Sigmoid colon (tissue), 7 donors: ENCODE results near the gene CREBZF. TPM values are rescaled to one million over a fixed set of nuclear protein-coding genes. Genes with fewer than 3 reads are reported as not detected.

Source experiments
- DNase-seq: peaks from one replicate; pipeline ENCODE4 v3.0.0-alpha.2; 2019
- H3K27ac ChIP-seq, 4 donors: fragments of 200-600 bp; sonication (generic); one replicate each; pipeline ENCODE4 v1.5.1; 2016 to 2019; ENCODE audit warnings: mild to moderate bottlenecking in 1 of 4
- H3K27me3 ChIP-seq, 3 donors: fragments of 200-600 bp; sonication (generic); one replicate each; pipeline ENCODE4 v1.5.1; 2019; ENCODE audit warnings: mild to moderate bottlenecking in 1 of 3
- H3K36me3 ChIP-seq, 4 donors: fragments of 200-600 bp; sonication (generic); one replicate each; pipeline ENCODE4 v1.5.1; 2016 to 2019
- H3K4me1 ChIP-seq, 4 donors: fragments of 200-600 bp; sonication (generic); one replicate each; pipeline ENCODE4 v1.5.1; 2017 to 2019
- H3K4me3 ChIP-seq, 4 donors: fragments of 200-600 bp; sonication (generic); one replicate each; pipeline ENCODE4 v1.5.1; 2017 to 2019; ENCODE audit warnings: mild to moderate bottlenecking in 2 of 4, moderate library complexity in 1 of 4
- H3K9me3 ChIP-seq, 4 donors: fragments of 200-600 bp in 3 of 4; sonication (generic) in 3 of 4; one replicate each; pipeline versions ENCODE4 v1.5.1 to v1.6.1; 2013 to 2019
- CTCF ChIP-seq, 4 experiments: fragments of 450-650 bp in 3 of 4; fragments of 200-600 bp in 1 of 4; IDR thresholded peaks; one replicate each; pipeline ENCODE4 v1.5.1; 2016 to 2019; ENCODE audit warnings: antibody characterized with exemption in 4 of 4, mild to moderate bottlenecking in 3 of 4, moderate library complexity in 2 of 4
- EP300 ChIP-seq, 4 donors: sonication (generic); formaldehyde crosslinking; IDR thresholded peaks; one replicate each; pipeline ENCODE4 v1.6.1; 2017; ENCODE audit warnings: antibody characterized with exemption in 4 of 4
- POLR2A ChIP-seq, 2 donors: fragments of 450-650 bp; IDR thresholded peaks; one replicate each; pipeline ENCODE4 v1.6.1; 2016; ENCODE audit warnings: antibody characterized with exemption in 2 of 2, mild to moderate bottlenecking in 2 of 2, moderate library complexity in 2 of 2
- POLR2AphosphoS5 ChIP-seq, 4 donors: sonication (generic); formaldehyde crosslinking; IDR thresholded peaks; one replicate each; pipeline ENCODE4 v1.6.1; 2017; ENCODE audit warnings: antibody characterized with exemption in 4 of 4
- WGBS, 2 donors: extraction: QIAGEN DNeasy Blood & Tissue Kit; methylation state at CpG; one replicate each; pipeline ENCODE4 v1.1.7; 2013; 5-methylcytosine and 5-hydroxymethylcytosine counted together
- intact Hi-C: fragments of 100-400 bp; cut with DNase I; formaldehyde crosslinking; loops from one replicate; pipeline ENCODE4 v1.15.1; 2023
- polyA plus RNA-seq, 3 donors: library from polyadenylated mRNA; stranded (reverse); fragments of 200-250 nt; gene quantifications; one replicate each; pipeline ENCODE4 v1.2.3, GENCODE V29; 2013
- total RNA-seq, 4 donors: library from RNA; depleted of rRNA; stranded (reverse); fragments of >200 nt; gene quantifications; one replicate each; pipeline ENCODE4 v1.1.0, GENCODE V29; 2016
- donor health status: healthy with polysubstance abuse.
- donor health status: Bipolar disorder and iron deficiency.
- donor health status: healthy.

The CREBZF gene
- total and polyA plus RNA-seq, 7 donors = 9.9 to 75.6 (median 50.3) TPM

- Histone ChIP-seq H3K27me3 (no peaks in the 10 kb centered on the region), H3K36me3 (no peaks in the 10 kb centered on the region), H3K4me1 (no peaks in the 10 kb centered on the region), H3K4me3 (no peak overlapping the region), H3K9me3 (no peaks in the 10 kb centered on the region), H3K27ac (no peak overlapping the region)
- intact Hi-C loops = no loop called here
- DNase-seq = no peak
- TF ChIP-seq EP300 (IDR thresholded peaks at IDR 0.05) (no peak), CTCF (IDR thresholded peaks at IDR 0.05) (no peak), POLR2A (IDR thresholded peaks at IDR 0.05) (no peak), POLR2AphosphoS5 (IDR thresholded peaks at IDR 0.05) (no peak)
These were observed 40.9 kb upstream of the CREBZF start for GRCh38 chr11:85705800-85706199.

- intact Hi-C loops = no loop called here
- Histone ChIP-seq H3K36me3 (no peaks in the 10 kb centered on the region), H3K27me3 (no peaks in the 10 kb centered on the region), H3K4me1 (no peaks in the 10 kb centered on the region), H3K27ac (no peak overlapping the region), H3K4me3 (no peak overlapping the region), H3K9me3 (no peaks in the 10 kb centered on the region)
- DNase-seq = no peak
- TF ChIP-seq CTCF (IDR thresholded peaks at IDR 0.05) (no peak), POLR2AphosphoS5 (IDR thresholded peaks at IDR 0.05) (no peak), POLR2A (IDR thresholded peaks at IDR 0.05) (no peak), EP300 (IDR thresholded peaks at IDR 0.05) (no peak)
- 97 to 98% methylated on average over 3 of the region's 3 CpGs for WGBS, 2 donors
These were observed 40.0 kb upstream of the CREBZF start for GRCh38 chr11:85704967-85705366.

GRCh38 chr11:85699957-85700741 lies 35.2 kb upstream of the CREBZF start:
- WGBS, 2 donors = 26 to 57% methylated on average over 2 of the region's 2 CpGs
- intact Hi-C loops = no loop called here
- H3K27me3 ChIP-seq = no peaks in the 10 kb centered on the region

GRCh38 chr11:85698195-85698594 lies 33.3 kb upstream of the CREBZF start:
- Histone ChIP-seq H3K9me3 (no peaks in the 10 kb centered on the region), H3K27me3 (no peaks in the 10 kb centered on the region), H3K4me1 (no peaks in the 10 kb centered on the region), H3K27ac (no peak overlapping the region), H3K36me3 (no peaks in the 10 kb centered on the region), H3K4me3 (no peak overlapping the region)
- no peak for DNase-seq
- TF ChIP-seq CTCF (IDR thresholded peaks at IDR 0.05) = no peak
- no peak for TF ChIP-seq POLR2A (IDR thresholded peaks at IDR 0.05)
- no peak for TF ChIP-seq POLR2AphosphoS5 (IDR thresholded peaks at IDR 0.05)
- TF ChIP-seq EP300 (IDR thresholded peaks at IDR 0.05) = no peak
- 87 to 97% methylated on average over 1 of the region's 1 CpG for WGBS, 2 donors
- intact Hi-C loops = no loop called here

More at GRCh38 chr11:85699957-85700741, 35.2 kb upstream of the CREBZF start:
- Histone ChIP-seq H3K36me3 (no peaks in the 10 kb centered on the region), H3K27ac (no peak overlapping the region), H3K9me3 (no peaks in the 10 kb centered on the region), H3K4me3 (no peak overlapping the region), H3K4me1 (no peaks in the 10 kb centered on the region)
- DNase-seq = no peak
- TF ChIP-seq POLR2AphosphoS5 (IDR thresholded peaks at IDR 0.05) (no peak), CTCF (IDR thresholded peaks at IDR 0.05) (no peak), POLR2A (IDR thresholded peaks at IDR 0.05) (no peak), EP300 (IDR thresholded peaks at IDR 0.05) (no peak)

- Histone ChIP-seq H3K4me3 (no peak overlapping the region), H3K36me3 (no peaks in the 10 kb centered on the region), H3K27ac (no peak overlapping the region), H3K9me3 (no peaks in the 10 kb centered on the region), H3K4me1 (no peaks in the 10 kb centered on the region), H3K27me3 (no peaks in the 10 kb centered on the region)
- WGBS, 2 donors = 90 to 95% methylated on average over 2 of the region's 2 CpGs
- no peak for TF ChIP-seq CTCF (IDR thresholded peaks at IDR 0.05)
- TF ChIP-seq POLR2A (IDR thresholded peaks at IDR 0.05) = no peak
- no peak for TF ChIP-seq EP300 (IDR thresholded peaks at IDR 0.05)
- TF ChIP-seq POLR2AphosphoS5 (IDR thresholded peaks at IDR 0.05) = no peak
- DNase-seq = no peak
- intact Hi-C loops = no loop called here
These were observed 32.8 kb upstream of the CREBZF start for GRCh38 chr11:85697747-85698146.
